ENCODE data around the gene MAGI1.

Gene MAGI1

GRCh38 chr3:65830948-65831732 lies 207.6 kb downstream of the MAGI1 start:
- no peak for DNase-seq

- DNase-seq: no peak
These were observed 209.5 kb downstream of the MAGI1 start for GRCh38 chr3:65829228-65829627.

GRCh38 chr3:65828706-65829105 lies 210.0 kb downstream of the MAGI1 start:
- no peak for DNase-seq

- DNase-seq: no peak
These were observed 211.6 kb downstream of the MAGI1 start for GRCh38 chr3:65827076-65827475.

- no peak for DNase-seq
These were observed 214.6 kb downstream of the MAGI1 start for GRCh38 chr3:65824166-65824565.

GRCh38 chr3:65820600-65820999 lies 218.1 kb downstream of the MAGI1 start:
- DNase-seq: no peak

GRCh38 chr3:65819896-65820295 lies 218.8 kb downstream of the MAGI1 start:
- no peak for DNase-seq

GRCh38 chr3:65817553-65818126 lies 221.1 kb downstream of the MAGI1 start:
- no peak for DNase-seq

- no peak for DNase-seq
These were observed 222.5 kb downstream of the MAGI1 start for GRCh38 chr3:65816208-65816607.

GRCh38 chr3:65814845-65815578 lies 223.7 kb downstream of the MAGI1 start:
- no peak for DNase-seq

GRCh38 chr3:65811892-65812291 lies 226.8 kb downstream of the MAGI1 start:
- DNase-seq: no peak

- DNase-seq: no peak
These were observed 227.5 kb downstream of the MAGI1 start for GRCh38 chr3:65811086-65811761.

GRCh38 chr3:65810302-65810701 lies 228.4 kb downstream of the MAGI1 start:
- DNase-seq: no peak

GRCh38 chr3:65809641-65810150 lies 229.0 kb downstream of the MAGI1 start:
- no peak for DNase-seq

- no peak for DNase-seq
These were observed 229.9 kb downstream of the MAGI1 start for GRCh38 chr3:65808824-65809223.

GRCh38 chr3:65808407-65808806 lies 230.3 kb downstream of the MAGI1 start:
- no peak for DNase-seq

GRCh38 chr3:65807225-65807624 lies 231.5 kb downstream of the MAGI1 start:
- no peak for DNase-seq

- no peak for DNase-seq
These were observed 232.1 kb downstream of the MAGI1 start for GRCh38 chr3:65806600-65806999.

- DNase-seq: no peak
These were observed 242.0 kb downstream of the MAGI1 start for GRCh38 chr3:65796676-65797075.

- no peak for DNase-seq
These were observed 243.6 kb downstream of the MAGI1 start for GRCh38 chr3:65795166-65795565.

- no peak for DNase-seq
These were observed 245.1 kb downstream of the MAGI1 start for GRCh38 chr3:65793495-65794200.

- no peak for DNase-seq
These were observed 250.3 kb downstream of the MAGI1 start for GRCh38 chr3:65788461-65788860.
